ENCODE data around the gene B4GALNT1. TPM values are rescaled to one million over a fixed set of nuclear protein-coding genes. Genes with fewer than 3 reads are reported as not detected.

Gene B4GALNT1
- total and polyA plus RNA-seq, 2 of the 13 experiments (the other 11 are each of a cell fraction or from before 2014, with no cell fraction given): 4.5 to 5.4 TPM

- peak; percentile 76 for TF ChIP-seq PHF21A (CRISPR knock-in tag; IDR thresholded peaks at IDR 0.05)
- TF ChIP-seq ZNF766 (CRISPR knock-in tag; IDR thresholded peaks at IDR 0.05; ENCODE audit: borderline replicate concordance): no peak
- peak; percentile 47 for TF ChIP-seq XRCC5 (optimal IDR thresholded peaks at IDR 0.05; ENCODE audit: low read length)
- TF ChIP-seq STAG1 (CRISPR knock-in tag; IDR thresholded peaks at IDR 0.05): no peak
- TF ChIP-seq KDM6A (CRISPR knock-in tag; IDR thresholded peaks at IDR 0.05; ENCODE audit: low read depth): peak; percentile 61
- no peak for TF ChIP-seq HNF1A (IDR thresholded peaks at IDR 0.05; ENCODE audit: low read depth)
- 0 out of 2 replicates have a peak, but pooled peaks have one; percentile 10 for TF ChIP-seq HNF1A (CRISPR knock-in tag; IDR thresholded peaks at IDR 0.05; ENCODE audit: borderline replicate concordance)
- no peak for TF ChIP-seq ETS1 (CRISPR knock-in tag; IDR thresholded peaks at IDR 0.05)
- 0 out of 2 replicates have a peak, but pooled peaks have one; percentile 60 for TF ChIP-seq NKX3-1 (CRISPR knock-in tag; IDR thresholded peaks at IDR 0.05)
- TF ChIP-seq ZBTB37 (CRISPR knock-in tag; IDR thresholded peaks at IDR 0.05): no peak
- TF ChIP-seq MLXIP (CRISPR knock-in tag; IDR thresholded peaks at IDR 0.05; ENCODE audit: borderline replicate concordance): no peak
- no peak for TF ChIP-seq ZNF530 (CRISPR knock-in tag; IDR thresholded peaks at IDR 0.05; ENCODE audit: low read depth)
- no peak for TF ChIP-seq ZNF34 (CRISPR knock-in tag; IDR thresholded peaks at IDR 0.05; ENCODE audit: borderline replicate concordance)
- no peak for TF ChIP-seq PREB (CRISPR knock-in tag; IDR thresholded peaks at IDR 0.05)
- no peak for TF ChIP-seq IRX3 (CRISPR knock-in tag; IDR thresholded peaks at IDR 0.05; ENCODE audit: borderline replicate concordance, low read depth)
- no peak for TF ChIP-seq ZNF207 (IDR thresholded peaks at IDR 0.05; ENCODE audit: borderline replicate concordance)
Measured at GRCh38 chr12:57579677-57580465, 53.1 kb downstream of the B4GALNT1 start (continued).
